D721Med (cell line): ENCODE data around the gene POU2F1.

Experiments used
- DNase-seq: peaks from one replicate; pipeline ENCODE4 v3.0.0; 2011; ENCODE audit warnings: low spot score; ENCODE audit not compliant: insufficient read length
- FAIRE-seq: peaks from 2 replicates; lab custom pipeline; 2011; peaks lifted over from hg19 to GRCh38; lab: Jason Lieb, UNC
- TF ChIP-seq, protein P1 (sequence below): IDR thresholded peaks from 2 replicates; pipeline ENCODE4 v1.5.1; 2012; ENCODE audit warnings: mild to moderate bottlenecking, control low read depth; ENCODE audit not compliant: insufficient read depth; ENCODE audit errors: missing control alignments

Gene POU2F1

GRCh38 chr1:167220537-167221125 lies at the start of gene POU2F1:
TSS of gene POU2F1 (plus strand) at chr1:167220886. CDS start at chr1:167220898, 12 bp downstream.
- no peak for FAIRE-seq
- peak; percentile 36 for DNase-seq
- TF ChIP-seq, protein P1, sequence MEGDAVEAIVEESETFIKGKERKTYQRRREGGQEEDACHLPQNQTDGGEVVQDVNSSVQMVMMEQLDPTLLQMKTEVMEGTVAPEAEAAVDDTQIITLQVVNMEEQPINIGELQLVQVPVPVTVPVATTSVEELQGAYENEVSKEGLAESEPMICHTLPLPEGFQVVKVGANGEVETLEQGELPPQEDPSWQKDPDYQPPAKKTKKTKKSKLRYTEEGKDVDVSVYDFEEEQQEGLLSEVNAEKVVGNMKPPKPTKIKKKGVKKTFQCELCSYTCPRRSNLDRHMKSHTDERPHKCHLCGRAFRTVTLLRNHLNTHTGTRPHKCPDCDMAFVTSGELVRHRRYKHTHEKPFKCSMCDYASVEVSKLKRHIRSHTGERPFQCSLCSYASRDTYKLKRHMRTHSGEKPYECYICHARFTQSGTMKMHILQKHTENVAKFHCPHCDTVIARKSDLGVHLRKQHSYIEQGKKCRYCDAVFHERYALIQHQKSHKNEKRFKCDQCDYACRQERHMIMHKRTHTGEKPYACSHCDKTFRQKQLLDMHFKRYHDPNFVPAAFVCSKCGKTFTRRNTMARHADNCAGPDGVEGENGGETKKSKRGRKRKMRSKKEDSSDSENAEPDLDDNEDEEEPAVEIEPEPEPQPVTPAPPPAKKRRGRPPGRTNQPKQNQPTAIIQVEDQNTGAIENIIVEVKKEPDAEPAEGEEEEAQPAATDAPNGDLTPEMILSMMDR = peak; percentile 59

GRCh38 chr1:167171286-167171929 lies 49.3 kb upstream of the POU2F1 start:
- no peak for DNase-seq
- no peak for FAIRE-seq
- TF ChIP-seq, protein P1 = no peak

- no peak for FAIRE-seq
- DNase-seq = no peak
- TF ChIP-seq, protein P1 = no peak
Measured at GRCh38 chr1:167173516-167174184, 47.0 kb upstream of the POU2F1 start.

GRCh38 chr1:167175901-167176300 lies 44.8 kb upstream of the POU2F1 start:
- DNase-seq (no peak), FAIRE-seq (no peak)

GRCh38 chr1:167178831-167179230 lies 41.9 kb upstream of the POU2F1 start:
- no peak for FAIRE-seq
- no peak for DNase-seq
- TF ChIP-seq, protein P1 = no peak

More at GRCh38 chr1:167175901-167176300, 44.8 kb upstream of the POU2F1 start:
- TF ChIP-seq, protein P1 = no peak

DNA sequence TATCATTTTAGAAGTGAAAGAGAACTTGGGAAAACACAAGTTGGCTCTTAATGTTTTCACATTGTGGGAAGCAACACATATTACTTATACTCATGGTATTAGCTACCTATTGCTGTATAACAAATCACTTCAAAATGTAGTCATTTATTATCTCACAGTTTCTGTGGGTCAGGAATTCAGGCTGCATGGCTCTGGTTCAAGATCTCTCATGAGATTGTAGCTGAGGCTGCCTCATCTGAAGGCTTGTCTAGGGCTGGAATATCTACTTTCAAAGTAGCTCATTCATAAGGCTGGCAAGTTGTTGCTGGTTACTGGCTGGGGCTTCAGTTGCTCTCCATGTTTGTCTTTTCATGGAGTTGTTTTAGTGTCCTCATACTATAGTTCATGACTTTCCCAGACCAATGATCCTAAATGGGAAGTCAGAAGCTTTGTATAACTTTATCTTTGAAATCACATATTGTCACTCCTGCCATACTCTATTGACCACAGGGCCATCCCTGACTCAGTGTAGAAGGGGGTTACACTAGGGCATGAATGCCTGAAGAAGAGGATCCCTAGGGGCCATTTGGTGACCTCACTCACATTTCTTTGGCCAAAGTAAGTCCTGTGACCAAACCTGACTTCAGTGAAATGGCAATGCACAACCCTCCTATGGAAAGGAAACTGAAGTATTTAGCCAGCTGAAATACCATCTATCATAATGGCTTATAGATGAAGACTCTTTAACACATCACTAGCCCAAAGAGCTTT lies 37.9 kb upstream of the POU2F1 start:
- FAIRE-seq (peak; percentile 38), DNase-seq (no peak)
- TF ChIP-seq, protein P1 = no peak
